ENCODE data around the gene KLHL12. TPM values are rescaled to one million over a fixed set of nuclear protein-coding genes. Genes with fewer than 3 reads are reported as not detected.

The KLHL12 gene
- total RNA-seq, 1 donor from 2014 or later = 29.2 TPM

GRCh38 chr1:202888531-202889360 is 38.3 kb downstream of the KLHL12 start, which contains the start of gene RABIF:
Gene RABIF, minus strand, starts transcription at chr1:202889149. Its CDS starts 51 bp downstream, at chr1:202889098.
- intact Hi-C loops (cut with micrococcal nuclease) = loop anchor here (1.0 to 5.0 kb wide), 16 partner anchors 27 to 1522 kb away; partner anchors contain the start of genes ADIPOR1, BTG2, CYB5R1 and KLHL12

- intact Hi-C loops (cut with micrococcal nuclease) = loop anchor here (2.0 to 5.0 kb wide), 6 partner anchors 53 to 1523 kb away; partner anchors contain the start of genes BTG2, PPP1R12B and PPP1R15B
Measured at GRCh38 chr1:202888221-202888530, 38.9 kb downstream of the KLHL12 start.

- intact Hi-C loops (cut with micrococcal nuclease) = no loop called here
Measured at GRCh38 chr1:202880961-202881460, 46.0 kb downstream of the KLHL12 start.

- intact Hi-C loops (cut with micrococcal nuclease) = no loop called here
Measured at GRCh38 chr1:202880062-202880461, 47.0 kb downstream of the KLHL12 start.

- intact Hi-C loops (cut with micrococcal nuclease) = no loop called here
Measured at GRCh38 chr1:202879128-202879527, 47.9 kb downstream of the KLHL12 start.

- intact Hi-C loops (cut with micrococcal nuclease) = no loop called here
Measured at GRCh38 chr1:202873026-202873425, 54.0 kb downstream of the KLHL12 start.

- intact Hi-C loops (cut with micrococcal nuclease) = no loop called here
Measured at GRCh38 chr1:202871367-202871766, 55.7 kb downstream of the KLHL12 start.

- intact Hi-C loops (cut with micrococcal nuclease) = no loop called here
Measured at GRCh38 chr1:202862679-202863560, 64.1 kb downstream of the KLHL12 start.

- intact Hi-C loops (cut with micrococcal nuclease) = loop anchor here (1.0 kb wide), 2 partner anchors 28 to 51 kb away; partner anchors contain the start of genes PCAT6 and RABIF
Measured at GRCh38 chr1:202861420-202862132, 65.5 kb downstream of the KLHL12 start.

- intact Hi-C loops (cut with micrococcal nuclease) = loop anchor here (1.0 kb wide), 2 partner anchors 28 to 51 kb away; partner anchors contain the start of genes PCAT6 and RABIF
Measured at GRCh38 chr1:202860744-202861419, 66.2 kb downstream of the KLHL12 start.

- intact Hi-C loops (cut with micrococcal nuclease) = no loop called here
Measured at GRCh38 chr1:202858789-202859414, 68.1 kb downstream of the KLHL12 start.

GRCh38 chr1:202858331-202858730 is 68.7 kb downstream of the KLHL12 start:
- intact Hi-C loops (cut with micrococcal nuclease) = no loop called here

GRCh38 chr1:202857136-202857610 is 69.9 kb downstream of the KLHL12 start:
- intact Hi-C loops (cut with micrococcal nuclease) = no loop called here

- intact Hi-C loops (cut with micrococcal nuclease) = no loop called here
Measured at GRCh38 chr1:202856014-202856413, 71.0 kb downstream of the KLHL12 start.

GRCh38 chr1:202854787-202855186 is 72.2 kb downstream of the KLHL12 start:
- intact Hi-C loops (cut with micrococcal nuclease) = no loop called here

GRCh38 chr1:202852163-202852904 is 74.7 kb downstream of the KLHL12 start:
- intact Hi-C loops (cut with micrococcal nuclease) = loop anchor here (1.0 kb wide), 4 partner anchors 42 to 147 kb away; partner anchors contain the start of gene PCAT6

GRCh38 chr1:202850593-202851362 is 76.3 kb downstream of the KLHL12 start:
- intact Hi-C loops (cut with micrococcal nuclease) = no loop called here

- intact Hi-C loops (cut with micrococcal nuclease) = loop anchor here (1.0 kb wide), 1 partner anchor 13 kb away; no protein-coding TSS in a partner anchor
Measured at GRCh38 chr1:202848191-202848542, 78.9 kb downstream of the KLHL12 start.
